NT2/D1 (cell line): Measurements from ENCODE around the gene GPR161.

Source experiments
- DNase-seq: peaks from one replicate; pipeline ENCODE4 v3.0.0-alpha.2; 2011; ENCODE audit warnings: low read depth, low spot score
- H3K27me3 ChIP-seq: 2 replicates; pipeline ENCODE4 v1.6.0; 2011; ENCODE audit warnings: mild to moderate bottlenecking; ENCODE audit not compliant: insufficient read length, insufficient read depth
- H3K36me3 ChIP-seq: 2 replicates; pipeline ENCODE4 v1.6.1; 2011; ENCODE audit warnings: mild to moderate bottlenecking, low read length, mixed read lengths; ENCODE audit not compliant: insufficient read depth, insufficient read length
- H3K4me1 ChIP-seq: 2 replicates; pipeline ENCODE4 v1.5.1; 2011; ENCODE audit not compliant: insufficient read depth, insufficient read length
- H3K4me3 ChIP-seq: 2 replicates; pipeline ENCODE4 v1.5.1; 2011; ENCODE audit warnings: low read depth; ENCODE audit not compliant: insufficient read length
- H3K9ac ChIP-seq: 2 replicates; pipeline ENCODE4 v1.6.0; 2011; ENCODE audit warnings: low read depth; ENCODE audit not compliant: insufficient read length
- H3K9me3 ChIP-seq: 2 replicates; pipeline ENCODE4 v1.5.1; 2011; ENCODE audit warnings: mild to moderate bottlenecking, low read length; ENCODE audit not compliant: insufficient read depth
- SUZ12 ChIP-seq: IDR thresholded peaks from 2 replicates; pipeline ENCODE4 v1.6.1; 2011; ENCODE audit not compliant: insufficient read length, insufficient read depth; ENCODE audit errors: extremely low read depth
- YY1 ChIP-seq: IDR thresholded peaks from 2 replicates; pipeline ENCODE4 v1.6.1; 2011; ENCODE audit not compliant: insufficient read length, insufficient read depth
- ZNF274 ChIP-seq: IDR thresholded peaks from 2 replicates; pipeline ENCODE4 v1.6.1; 2011; ENCODE audit warnings: mild to moderate bottlenecking, low read depth, low read length

GPR161 gene

DNA sequence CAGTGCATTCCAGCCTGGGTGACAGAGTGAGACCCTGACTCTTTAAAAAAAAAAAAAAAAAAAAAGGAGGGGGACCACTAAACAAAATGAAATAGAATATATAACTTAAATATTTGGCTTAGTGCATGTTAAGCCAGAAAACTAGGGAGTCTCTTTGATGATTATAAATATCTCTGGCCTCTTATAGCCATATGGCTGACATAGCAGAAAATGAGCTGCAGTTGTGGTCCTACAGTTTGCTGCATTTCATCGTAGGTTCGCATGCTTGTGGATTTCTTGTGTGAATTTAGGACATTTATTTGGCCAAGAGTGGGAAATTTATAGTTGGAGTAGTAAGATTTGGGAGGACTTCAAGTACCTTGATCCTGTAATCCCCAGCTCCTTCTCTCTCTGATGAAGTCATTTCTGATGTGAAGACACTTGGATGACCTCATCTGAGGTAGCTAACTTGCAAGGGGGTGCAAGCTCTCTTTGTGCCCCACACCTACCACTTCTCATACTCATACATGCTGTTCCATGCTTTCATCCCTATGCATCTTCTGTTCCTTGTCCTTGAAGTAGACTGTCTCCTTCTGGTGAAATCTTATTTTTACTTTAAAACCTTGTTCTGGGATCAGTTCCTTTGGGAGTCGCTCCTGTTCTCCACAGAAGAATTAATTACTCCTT lies 35.7 kb upstream of the GPR161 start:
- Histone ChIP-seq H3K36me3 (no peaks in the 10 kb centered on the region), H3K9ac (no peak overlapping the region), H3K27me3 (no peaks in the 10 kb centered on the region), H3K9me3 (no peaks in the 10 kb centered on the region), H3K4me1 (no peaks in the 10 kb centered on the region), H3K4me3 (no peak overlapping the region)
- TF ChIP-seq YY1 (no peak), SUZ12 (no peak), ZNF274 (no peak)
- no peak for DNase-seq

DNA sequence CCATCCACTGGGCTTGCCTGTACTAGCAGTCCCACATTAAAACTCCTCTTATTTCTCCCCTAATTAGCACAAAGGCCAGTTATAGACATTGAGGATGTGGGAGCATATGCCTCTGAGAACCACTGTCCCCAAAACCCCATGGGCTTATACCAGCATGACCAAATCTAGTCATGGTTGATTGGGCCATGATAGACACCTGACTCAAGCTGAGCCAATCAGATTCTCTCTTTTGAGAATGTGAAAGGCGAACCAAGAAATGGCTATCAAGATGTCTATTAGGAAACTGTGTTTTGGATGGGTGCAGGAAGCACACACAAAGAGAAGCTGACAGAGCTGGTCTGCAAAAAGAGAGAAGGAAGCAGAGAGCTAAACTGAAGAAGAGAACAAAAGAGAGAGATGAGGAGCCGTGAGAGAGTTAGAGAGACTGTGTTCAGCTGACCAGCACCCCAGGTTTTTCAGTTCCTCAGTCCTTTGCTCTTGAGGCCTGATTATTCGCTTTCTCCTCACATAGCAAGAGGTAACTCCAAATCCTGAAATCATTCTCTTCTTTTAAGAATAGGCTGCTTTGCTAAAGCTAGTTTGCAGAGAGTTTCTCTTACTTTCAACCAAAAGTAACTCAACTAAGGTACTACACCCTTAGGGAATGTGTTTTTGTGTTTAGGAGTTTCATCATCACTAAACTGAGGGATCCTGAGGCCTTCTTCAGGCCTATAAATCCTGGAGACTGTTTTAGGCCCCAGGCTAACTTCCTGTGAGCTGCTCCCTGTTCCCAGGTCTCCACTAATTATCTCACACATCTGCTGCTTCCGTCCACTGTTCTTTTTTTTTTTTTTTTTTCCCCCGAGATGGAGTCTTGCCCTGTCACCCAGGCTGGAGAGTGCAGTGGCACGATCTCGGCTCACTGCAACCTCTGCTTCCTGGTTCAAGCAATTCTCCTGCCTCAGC lies 34.1 kb upstream of the GPR161 start:
- Histone ChIP-seq H3K36me3 (no peaks in the 10 kb centered on the region), H3K9ac (no peak overlapping the region), H3K9me3 (no peaks in the 10 kb centered on the region), H3K4me3 (no peak overlapping the region), H3K4me1 (no peaks in the 10 kb centered on the region), H3K27me3 (no peaks in the 10 kb centered on the region)
- no peak for DNase-seq
- TF ChIP-seq SUZ12 (no peak), YY1 (no peak), ZNF274 (no peak)

GRCh38 chr1:168167806-168168205 lies 31.1 kb upstream of the GPR161 start:
- DNase-seq: no peak
- Histone ChIP-seq H3K9ac (no peak overlapping the region), H3K9me3 (no peaks in the 10 kb centered on the region), H3K36me3 (no peaks in the 10 kb centered on the region), H3K4me1 (no peaks in the 10 kb centered on the region), H3K4me3 (no peak overlapping the region), H3K27me3 (no peaks in the 10 kb centered on the region)
- TF ChIP-seq YY1 (no peak), ZNF274 (no peak), SUZ12 (no peak)

DNA sequence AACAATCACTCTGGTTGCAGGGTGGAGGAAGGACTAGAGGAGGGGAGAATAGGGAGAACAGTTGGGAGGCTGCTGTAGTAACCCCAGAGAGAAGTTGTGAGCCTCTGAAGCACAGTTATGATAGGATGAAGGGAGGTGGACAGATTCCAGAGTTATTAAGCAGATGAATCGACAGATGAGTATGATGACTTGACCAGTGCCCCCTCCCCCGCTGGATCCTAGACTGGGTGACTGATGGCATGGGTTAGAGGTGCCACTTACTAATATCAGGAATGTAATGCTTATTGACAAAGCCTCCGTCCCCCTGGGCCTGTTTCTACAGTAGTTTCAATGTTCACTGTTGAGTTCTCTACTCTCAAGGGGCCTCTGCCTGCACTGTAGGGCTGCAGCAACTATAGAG lies 28.0 kb upstream of the GPR161 start:
- DNase-seq: no peak
- no peak for TF ChIP-seq ZNF274

DNA sequence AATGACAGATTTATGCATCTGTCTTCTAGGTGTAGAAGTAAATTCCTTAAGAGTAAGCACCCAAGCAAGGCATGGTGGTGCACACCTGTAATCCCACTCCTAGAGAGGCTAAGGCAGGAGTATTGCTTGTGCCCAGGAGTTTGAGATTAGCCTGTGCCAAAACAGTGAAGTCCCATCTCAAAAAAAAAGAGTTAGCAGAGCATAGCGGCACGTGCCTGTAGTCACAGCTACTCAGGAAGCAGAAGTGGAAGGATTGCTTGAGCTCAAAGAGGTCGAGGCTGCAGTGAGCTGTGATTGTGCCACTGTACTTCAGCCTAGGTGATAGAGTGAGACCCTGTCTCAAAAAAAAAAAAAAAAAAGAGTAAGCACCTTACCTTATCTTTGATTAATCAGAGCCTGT lies 26.9 kb upstream of the GPR161 start:
- Histone ChIP-seq H3K4me3 (no peak overlapping the region), H3K27me3 (no peaks in the 10 kb centered on the region), H3K4me1 (no peaks in the 10 kb centered on the region), H3K9ac (no peak overlapping the region), H3K36me3 (no peaks in the 10 kb centered on the region), H3K9me3 (peaks cover 20% of the 10 kb centered on the region)
- TF ChIP-seq SUZ12 (no peak), YY1 (no peak), ZNF274 (no peak)
- no peak for DNase-seq

More for the DNA sequence above, 28.0 kb upstream of the GPR161 start:
- H3K4me3 ChIP-seq: no peak overlapping the region
- H3K4me1 ChIP-seq: no peaks in the 10 kb centered on the region
- H3K27me3 ChIP-seq: no peaks in the 10 kb centered on the region
- no peaks in the 10 kb centered on the region for H3K36me3 ChIP-seq
- H3K9ac ChIP-seq: no peak overlapping the region
- H3K9me3 ChIP-seq: peaks cover 14% of the 10 kb centered on the region

DNA sequence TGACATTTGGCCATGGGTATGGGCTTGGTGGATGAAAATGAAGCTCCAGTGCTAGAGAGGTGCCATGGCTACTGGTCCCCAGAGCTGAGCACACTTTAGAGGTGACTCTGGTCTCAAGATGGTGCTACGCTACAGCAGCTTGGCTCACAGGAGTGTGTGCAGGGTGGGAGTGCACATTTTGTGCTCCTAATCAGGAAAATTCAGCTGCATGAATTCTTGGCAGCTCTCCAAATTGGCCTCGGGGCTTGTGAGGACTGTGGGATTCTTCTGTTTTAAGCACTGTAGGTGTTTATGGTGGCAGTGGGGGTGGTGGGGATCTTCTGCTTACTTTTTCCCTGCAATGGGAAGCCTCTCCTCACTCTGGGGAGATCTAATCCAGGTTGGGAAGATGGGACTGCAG lies 24.7 kb upstream of the GPR161 start:
- H3K36me3 ChIP-seq: no peaks in the 10 kb centered on the region
- H3K4me1 ChIP-seq: no peaks in the 10 kb centered on the region
- no peak for DNase-seq
- H3K9ac ChIP-seq: no peak overlapping the region
- TF ChIP-seq YY1: no peak
- no peak for TF ChIP-seq ZNF274
- TF ChIP-seq SUZ12: no peak
- H3K4me3 ChIP-seq: no peak overlapping the region
- no peaks in the 10 kb centered on the region for H3K27me3 ChIP-seq
- H3K9me3 ChIP-seq: peaks cover 39% of the 10 kb centered on the region

DNA sequence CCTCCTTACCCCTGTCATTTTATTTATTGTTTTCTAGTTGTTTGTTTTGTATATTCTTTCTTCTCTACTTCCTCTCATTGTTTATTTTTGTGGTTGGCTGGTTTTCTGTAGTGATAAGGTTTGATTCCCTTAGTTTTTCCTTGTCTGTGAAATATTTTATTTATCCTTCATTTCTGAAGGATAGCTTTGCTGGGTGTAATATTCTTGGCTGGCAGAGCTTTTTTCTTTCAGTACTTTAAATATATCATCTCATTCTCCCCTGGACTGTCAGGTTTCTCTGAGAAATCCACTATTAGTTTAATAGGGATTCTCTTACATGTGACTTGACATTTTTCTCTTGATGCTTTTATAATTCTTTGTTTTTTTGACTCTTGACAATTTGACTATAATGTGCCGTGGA lies 23.2 kb upstream of the GPR161 start:
- Histone ChIP-seq H3K36me3 (no peaks in the 10 kb centered on the region), H3K4me1 (no peaks in the 10 kb centered on the region), H3K9ac (no peak overlapping the region), H3K4me3 (no peak overlapping the region), H3K27me3 (no peaks in the 10 kb centered on the region), H3K9me3 (peaks cover 39% of the 10 kb centered on the region)
- TF ChIP-seq ZNF274 (no peak), YY1 (no peak), SUZ12 (no peak)
- no peak for DNase-seq
